Middle frontal gyrus (tissue), 1 donor: ENCODE measurements around the gene KDM1A.

Experiments used
- DNase-seq: peaks from one replicate; pipeline ENCODE4 v3.0.0-alpha.2; 2015; ENCODE audit warnings: low spot score; ENCODE audit errors: extremely low spot score

KDM1A gene

GRCh38 chr1:23103001-23103889 is 84.0 kb downstream of the KDM1A start:
- no peak for DNase-seq

DNA sequence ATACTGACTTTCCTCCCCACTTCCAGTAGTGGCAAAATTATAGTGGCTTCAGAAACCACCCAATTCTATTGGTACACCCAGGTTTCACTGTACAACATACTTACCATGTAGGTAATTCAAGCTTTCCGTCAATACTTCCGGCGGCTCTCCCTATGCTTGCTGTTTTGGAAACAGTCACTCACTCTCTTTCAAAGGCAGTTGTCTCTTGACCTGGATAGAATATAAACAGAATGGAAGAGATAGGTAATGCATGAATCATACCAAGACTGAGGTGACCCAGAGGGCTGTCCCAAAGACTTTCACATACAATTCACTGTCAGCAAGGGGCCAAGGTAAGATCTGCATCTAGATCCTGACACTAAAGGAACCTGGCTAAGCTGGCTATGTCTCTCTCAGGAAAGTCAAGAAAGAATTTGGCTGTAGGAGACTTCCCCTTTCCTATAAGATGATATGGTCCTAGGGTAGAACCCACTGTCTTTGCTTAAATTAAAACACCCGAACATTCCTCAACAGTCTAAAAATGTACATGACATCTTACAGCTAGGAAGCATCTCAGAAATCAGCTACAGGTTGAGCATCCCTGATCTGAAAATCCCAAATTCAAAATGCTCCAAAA is 89.8 kb downstream of the KDM1A start:
- no peak for DNase-seq

DNA sequence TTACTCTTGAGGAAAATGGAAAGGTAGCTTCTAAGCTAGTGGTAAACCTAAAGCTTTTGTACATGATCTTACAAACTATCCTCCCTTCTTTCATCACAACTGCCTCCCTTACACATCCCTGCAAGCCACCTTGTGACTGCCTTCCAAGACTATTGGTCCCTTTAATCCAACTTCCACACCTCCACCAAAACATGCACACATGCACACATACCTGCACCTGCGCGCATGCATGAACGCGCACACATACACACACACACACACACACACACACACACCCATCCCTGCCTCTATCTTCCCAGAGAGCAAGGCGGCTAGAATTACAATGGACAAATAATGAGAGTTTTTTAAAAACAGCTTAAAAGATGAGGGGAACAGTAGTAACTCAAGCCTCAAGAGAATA is 91.1 kb downstream of the KDM1A start:
- no peak for DNase-seq

- no peak for DNase-seq
These were observed 92.6 kb downstream of the KDM1A start for GRCh38 chr1:23111600-23112535.

GRCh38 chr1:23114424-23115079 is 95.3 kb downstream of the KDM1A start:
- DNase-seq: no peak

GRCh38 chr1:23116216-23116836 is 97.1 kb downstream of the KDM1A start:
- no peak for DNase-seq

DNA sequence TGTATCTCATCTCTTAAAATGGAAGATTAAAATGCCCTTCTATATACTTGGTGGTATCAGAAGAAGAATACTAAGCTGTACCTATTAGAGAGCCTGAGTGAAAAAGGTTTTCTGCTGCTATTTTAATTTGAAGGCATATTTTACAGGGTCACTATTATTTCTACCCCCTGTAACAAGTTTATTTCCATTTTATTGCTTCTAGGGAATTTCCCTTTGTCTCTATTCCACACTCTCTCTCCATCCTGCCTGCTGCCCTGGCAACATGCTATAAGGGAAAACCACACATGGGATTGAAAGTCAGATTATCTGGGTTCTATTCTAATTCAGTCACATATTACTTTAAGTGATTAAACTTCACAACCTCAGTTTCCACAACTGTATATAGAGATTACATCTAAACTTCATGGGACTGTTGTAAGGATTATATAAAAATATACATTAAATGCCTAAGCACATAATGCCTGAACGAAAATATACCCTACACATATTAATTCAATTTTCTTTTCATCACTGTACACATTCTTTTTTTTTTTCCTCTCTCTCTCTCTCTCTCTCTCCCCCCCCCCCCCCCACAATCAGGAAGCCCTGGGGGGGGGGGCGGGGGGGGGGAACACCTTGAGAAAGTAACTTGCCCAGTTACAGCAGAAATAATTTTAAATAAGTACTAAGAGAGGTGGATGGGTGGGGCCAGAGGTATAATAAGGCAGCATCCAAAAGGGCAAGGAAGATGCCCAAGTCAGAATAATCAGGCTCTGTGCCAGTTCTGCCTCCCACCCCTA is 97.8 kb downstream of the KDM1A start:
- no peak for DNase-seq

GRCh38 chr1:23118407-23118806 is 99.1 kb downstream of the KDM1A start:
- DNase-seq: no peak

- no peak for DNase-seq
These were observed 99.9 kb downstream of the KDM1A start for GRCh38 chr1:23118957-23119792.

DNA sequence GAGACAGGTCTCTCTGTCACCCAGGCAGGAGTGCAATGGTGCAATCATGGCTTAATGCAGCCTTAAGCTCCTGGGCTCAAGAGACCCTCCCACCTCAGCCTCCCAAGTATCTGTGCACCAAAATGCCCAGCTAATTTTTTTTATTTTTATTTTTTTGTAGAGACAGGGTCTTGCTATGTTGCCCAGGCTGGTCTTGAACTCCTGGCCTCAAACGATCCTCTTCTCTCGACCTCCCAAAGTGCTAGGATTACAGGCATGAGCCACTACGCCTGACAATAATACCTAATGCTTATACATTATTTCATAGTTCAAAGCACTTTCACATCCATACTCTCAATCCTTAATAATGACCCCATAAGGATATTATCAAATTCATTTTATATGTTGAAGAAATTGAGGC is 101.1 kb downstream of the KDM1A start:
- no peak for DNase-seq

DNA sequence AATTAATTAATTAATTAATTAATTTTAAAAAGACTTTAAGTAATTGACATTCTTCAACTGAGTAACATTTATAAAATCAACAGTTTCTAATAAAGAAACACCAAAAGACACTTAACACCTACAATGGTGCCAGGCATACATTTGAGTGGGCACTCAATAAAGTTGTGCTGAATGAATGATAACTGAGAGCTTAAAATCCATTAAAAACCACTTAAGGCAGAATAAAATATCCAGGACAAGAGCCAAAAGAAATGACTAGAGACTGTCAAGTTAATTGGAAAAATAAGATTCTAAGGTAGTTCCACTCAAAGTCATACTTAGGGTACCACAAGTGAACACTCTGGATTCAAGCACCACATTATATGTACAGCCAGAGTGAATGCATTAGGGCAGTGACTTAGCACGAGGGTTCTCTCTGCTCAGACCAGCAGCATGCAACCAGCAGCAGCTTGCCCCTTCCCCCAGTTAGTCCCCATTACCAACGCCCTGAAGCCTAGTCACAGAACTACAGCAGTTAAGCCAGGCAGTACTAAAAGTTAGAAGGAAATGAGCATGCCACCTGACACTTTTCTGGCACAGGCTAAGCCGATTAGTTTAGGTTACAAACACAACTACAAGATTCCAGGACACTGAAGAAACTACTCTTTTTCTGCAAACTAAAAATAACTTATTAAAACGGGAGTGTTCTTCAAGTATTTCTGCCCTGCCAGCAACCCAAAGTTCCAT is 102.9 kb downstream of the KDM1A start:
- DNase-seq: no peak

DNA sequence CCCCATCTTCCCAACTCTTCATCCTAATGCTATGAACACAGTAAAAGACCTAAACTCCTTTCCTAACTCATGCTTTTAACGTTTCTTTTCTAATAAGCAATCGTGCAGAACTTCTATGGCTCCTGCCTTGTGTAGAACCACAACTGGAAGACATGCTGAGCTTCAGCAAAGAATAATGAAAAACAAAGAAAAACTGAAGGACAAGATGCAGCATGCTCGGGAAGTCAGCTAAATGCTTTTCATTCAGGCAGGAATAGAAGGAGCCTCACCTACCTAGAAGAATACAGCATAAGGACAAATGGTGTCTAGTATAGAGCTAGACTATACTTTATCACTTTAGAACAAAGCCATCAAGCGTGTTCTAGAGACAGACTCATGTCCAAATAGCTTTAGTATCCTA is 103.5 kb downstream of the KDM1A start:
- DNase-seq: no peak

DNA sequence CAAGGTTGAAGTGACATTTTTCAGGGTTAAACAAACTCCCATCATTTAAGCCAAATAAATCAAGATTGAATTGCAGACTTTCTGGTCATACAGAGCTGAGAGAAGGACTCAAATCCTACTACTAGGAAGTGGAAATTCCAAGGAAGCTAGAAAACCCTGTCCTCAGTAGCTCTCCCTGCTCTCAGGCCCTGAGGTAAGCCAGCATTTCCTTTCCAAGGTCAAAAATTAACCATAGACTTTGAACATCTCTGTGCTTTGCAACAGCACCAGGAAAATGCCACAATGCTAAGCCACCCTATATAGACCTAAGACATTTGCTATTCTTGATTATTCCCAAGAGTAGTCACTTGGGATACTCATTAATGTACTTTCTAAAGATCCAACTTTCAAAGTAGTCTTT is 104.3 kb downstream of the KDM1A start:
- DNase-seq: no peak

- DNase-seq: no peak
These were observed 105.2 kb downstream of the KDM1A start for GRCh38 chr1:23124259-23125026.

- DNase-seq: no peak
These were observed 106.2 kb downstream of the KDM1A start for GRCh38 chr1:23125489-23125888.

DNA sequence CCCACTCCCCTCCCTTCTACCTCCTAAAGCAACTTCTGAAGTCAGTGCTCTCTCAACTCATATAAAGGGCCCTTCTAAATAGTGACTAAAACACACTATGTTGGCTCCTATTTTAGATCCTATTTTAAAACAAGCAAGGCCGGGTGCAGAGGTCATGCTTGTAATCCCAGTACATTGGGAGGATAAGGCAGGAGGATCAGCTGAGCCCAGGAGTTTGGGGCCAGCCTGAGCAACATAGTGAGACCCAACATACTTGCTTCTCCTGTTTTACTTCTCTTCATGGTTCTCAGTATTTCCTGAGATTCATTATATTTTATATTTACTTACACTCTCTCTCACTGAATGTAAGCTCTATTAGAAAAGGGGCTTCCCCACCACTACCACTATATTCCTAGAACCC is 106.9 kb downstream of the KDM1A start:
- no peak for DNase-seq

DNA sequence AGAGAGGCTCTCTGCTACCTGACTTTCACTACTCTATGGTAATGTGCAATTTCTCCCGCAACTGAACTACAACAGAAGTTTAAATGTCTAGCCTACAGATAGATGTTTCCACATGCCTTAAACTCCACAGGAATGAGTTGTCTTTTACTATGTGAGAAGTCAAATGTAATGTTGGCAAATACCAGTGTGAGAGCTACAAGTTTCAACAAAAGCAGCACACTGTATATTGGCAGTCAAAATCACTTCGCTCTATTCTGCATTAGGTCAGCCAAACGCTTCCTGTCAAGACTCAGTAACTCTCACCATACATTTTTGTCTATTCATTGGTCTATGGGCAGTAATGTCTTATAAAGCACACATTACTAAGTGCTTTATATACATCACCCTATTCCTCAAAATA is 107.5 kb downstream of the KDM1A start:
- DNase-seq: no peak

DNA sequence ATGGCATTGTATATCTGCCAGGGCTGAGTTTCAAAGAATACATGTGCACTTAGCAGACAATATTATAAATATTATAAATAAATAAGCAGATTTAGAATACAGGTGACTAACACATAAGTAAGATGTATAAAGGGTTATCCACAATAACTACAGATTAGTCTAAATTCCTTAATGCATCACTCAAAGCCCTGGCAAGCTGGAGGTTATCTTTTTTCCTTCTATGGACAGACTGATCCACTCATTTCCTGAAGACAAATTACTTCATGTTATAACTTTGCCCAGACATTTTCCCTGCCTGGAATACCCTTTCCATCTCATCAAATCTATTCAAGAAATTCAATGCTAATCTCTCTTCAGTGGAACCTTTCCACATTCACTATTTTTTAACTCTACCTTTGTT is 110.6 kb downstream of the KDM1A start:
- DNase-seq: no peak
